Measurements from ENCODE around the gene ADGRG1.

DNA sequence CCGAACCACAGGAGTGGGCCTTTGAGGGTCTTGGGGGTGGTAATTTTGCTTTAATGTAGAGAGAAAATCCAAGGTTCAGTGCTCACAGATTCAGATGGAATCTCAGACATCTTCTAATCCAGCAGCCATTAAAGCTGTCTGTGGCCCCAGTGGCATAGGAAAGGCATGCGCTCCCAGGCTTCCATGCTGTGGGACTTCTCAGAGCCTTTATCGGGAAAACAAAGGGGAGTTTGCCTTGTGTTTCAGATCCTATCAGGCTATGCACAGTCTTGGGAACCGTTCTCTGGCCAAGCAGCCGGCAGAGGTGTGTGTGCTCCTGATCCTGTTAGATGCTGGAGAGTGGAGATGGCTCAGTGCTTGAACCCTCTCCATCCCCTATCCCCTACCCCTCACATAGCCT lies 7.8 kb downstream of the ADGRG1 start:
- TF ChIP-seq, protein P1, sequence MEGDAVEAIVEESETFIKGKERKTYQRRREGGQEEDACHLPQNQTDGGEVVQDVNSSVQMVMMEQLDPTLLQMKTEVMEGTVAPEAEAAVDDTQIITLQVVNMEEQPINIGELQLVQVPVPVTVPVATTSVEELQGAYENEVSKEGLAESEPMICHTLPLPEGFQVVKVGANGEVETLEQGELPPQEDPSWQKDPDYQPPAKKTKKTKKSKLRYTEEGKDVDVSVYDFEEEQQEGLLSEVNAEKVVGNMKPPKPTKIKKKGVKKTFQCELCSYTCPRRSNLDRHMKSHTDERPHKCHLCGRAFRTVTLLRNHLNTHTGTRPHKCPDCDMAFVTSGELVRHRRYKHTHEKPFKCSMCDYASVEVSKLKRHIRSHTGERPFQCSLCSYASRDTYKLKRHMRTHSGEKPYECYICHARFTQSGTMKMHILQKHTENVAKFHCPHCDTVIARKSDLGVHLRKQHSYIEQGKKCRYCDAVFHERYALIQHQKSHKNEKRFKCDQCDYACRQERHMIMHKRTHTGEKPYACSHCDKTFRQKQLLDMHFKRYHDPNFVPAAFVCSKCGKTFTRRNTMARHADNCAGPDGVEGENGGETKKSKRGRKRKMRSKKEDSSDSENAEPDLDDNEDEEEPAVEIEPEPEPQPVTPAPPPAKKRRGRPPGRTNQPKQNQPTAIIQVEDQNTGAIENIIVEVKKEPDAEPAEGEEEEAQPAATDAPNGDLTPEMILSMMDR (IDR thresholded peaks at IDR 0.05), result no peak
- no peak for TF ChIP-seq EZH2 (IDR thresholded peaks at IDR 0.05; ENCODE audit: borderline replicate concordance, insufficient read depth, low read depth, low read length, poor library complexity, severe bottlenecking)

Data from B cell (primary cell).